Small intestine (tissue), 7 donors: ENCODE measurements around the gene TMEM165. TPM values are rescaled to one million over a fixed set of nuclear protein-coding genes. Genes with fewer than 3 reads are reported as not detected.
"Not testable (repeated sequence)": the region's sequence is repeated elsewhere in the genome, so short reads cannot be mapped to it uniquely, and the experiment has no call there.

ENCODE experiments used
- DNase-seq, 2 donors: peaks; one replicate each; pipeline versions ENCODE4 v3.0.0 to v3.0.0-alpha.2; 2013
- FAIRE-seq: peaks from 2 replicates; lab custom pipeline; 2012; peaks lifted over from hg19 to GRCh38; lab: Jason Lieb, UNC
- H3K27ac ChIP-seq, 3 donors: one replicate each; pipeline ENCODE4 v1.5.1; 2013; ENCODE audit warnings: low read length in 2 of 3, mild to moderate bottlenecking in 2 of 3, control low read depth in 1 of 3, inconsistent platforms in 1 of 3, low read depth in 1 of 3, moderate library complexity in 1 of 3
- H3K27me3 ChIP-seq, 3 donors: one replicate each; pipeline ENCODE4 v1.6.1; 2013; ENCODE audit warnings: low read length in 3 of 3, inconsistent platforms in 1 of 3; ENCODE audit not compliant: control insufficient read depth in 3 of 3, insufficient read depth in 3 of 3
- H3K36me3 ChIP-seq, 3 donors: one replicate each; pipeline ENCODE4 v1.6.1; 2013; ENCODE audit warnings: low read length in 3 of 3, inconsistent platforms in 1 of 3, low read depth in 1 of 3, mild to moderate bottlenecking in 1 of 3, moderate library complexity in 1 of 3; ENCODE audit not compliant: control insufficient read depth in 3 of 3, insufficient read depth in 2 of 3
- H3K4me1 ChIP-seq, 3 donors: one replicate each; pipeline ENCODE4 v1.6.1; 2013; ENCODE audit warnings: low read length in 2 of 3, inconsistent platforms in 1 of 3, low read depth in 1 of 3, mild to moderate bottlenecking in 1 of 3, moderate library complexity in 1 of 3; ENCODE audit not compliant: control insufficient read depth in 3 of 3, insufficient read depth in 2 of 3
- H3K4me3 ChIP-seq, 3 donors: one replicate each; pipeline ENCODE4 v1.5.1; 2013; ENCODE audit warnings: low read length in 3 of 3, control low read depth in 1 of 3, inconsistent platforms in 1 of 3, low read depth in 1 of 3, mild to moderate bottlenecking in 1 of 3, moderate library complexity in 1 of 3
- H3K9me3 ChIP-seq, 2 donors: one replicate each; pipeline ENCODE4 v1.6.1; 2013; ENCODE audit warnings: low read depth in 1 of 2, low read length in 1 of 2; ENCODE audit not compliant: control insufficient read depth in 2 of 2, insufficient read depth in 1 of 2
- WGBS, 3 donors: extraction: QIAGEN DNeasy Blood & Tissue Kit; methylation state at CpG; one replicate each; pipeline ENCODE4 v1.1.7; 2013; 5-methylcytosine and 5-hydroxymethylcytosine counted together
- polyA plus RNA-seq, 4 donors: library from polyadenylated mRNA; stranded (reverse) in 3 of 4; unstranded in 1 of 4; fragments of 200-250 nt in 3 of 4; fragments of 120-200 nt in 1 of 4; gene quantifications; one replicate each; pipeline versions ENCODE4 v1.2.1 to v1.2.3, GENCODE V29; 2013
- donor health status: healthy with polysubstance abuse.
- donor health status: control.
- donor health status: control.
- donor health status: Bipolar disorder and iron deficiency.
- donor health status: healthy.

The TMEM165 gene
- polyA plus RNA-seq, 4 donors, result 26.7 to 52.4 (median 36.6) TPM

- Histone ChIP-seq H3K4me1 (peaks cover 0 to 5% (median 0%) of the 10 kb centered on the region in 3 donors), H3K36me3 (peaks cover 0 to 9% (median 0%) of the 10 kb centered on the region in 3 donors), H3K4me3 (no peak overlapping the region), H3K27ac (peak overlapping the region in 1 of 3 donors; percentile 35), H3K9me3 (no peaks in the 10 kb centered on the region), H3K27me3 (no peaks in the 10 kb centered on the region)
- FAIRE-seq, result no peak
- 78 to 94% (median 89%) methylated on average over 8 of the region's 8 CpGs for WGBS, 3 donors
- DNase-seq, result no peak
Measured at GRCh38 chr4:55359397-55359916, 36.3 kb upstream of the TMEM165 start.

DNA sequence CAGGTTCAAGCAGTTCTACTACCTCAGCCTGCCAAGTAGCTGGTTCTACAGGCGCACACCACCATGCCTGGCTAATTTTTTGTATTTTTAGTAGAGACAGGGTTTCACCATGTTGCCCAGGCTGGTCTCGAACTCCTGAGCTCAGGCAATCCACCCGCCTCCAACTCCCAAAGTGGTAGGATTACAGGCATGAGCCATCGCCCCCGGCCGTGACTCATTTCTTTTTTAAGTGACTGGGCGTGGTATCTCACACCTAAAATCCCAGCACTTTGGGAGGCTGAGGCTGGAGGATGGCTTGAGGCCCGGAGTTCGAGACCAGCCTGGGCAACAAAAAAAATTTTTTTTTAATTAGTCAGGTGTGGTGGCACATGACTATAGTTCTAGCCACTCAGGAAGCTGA lies 32.8 kb upstream of the TMEM165 start:
- not testable (repeated sequence) for H3K27ac ChIP-seq, FAIRE-seq, H3K9me3 ChIP-seq, H3K4me3 ChIP-seq, H3K4me1 ChIP-seq, DNase-seq, H3K27me3 ChIP-seq
- peaks cover 0 to 12% (median 0%) of the 10 kb centered on the region in 3 donors for H3K36me3 ChIP-seq
- WGBS, 3 donors, result 91 to 97% (median 96%) methylated on average over 9 of the region's 9 CpGs

- H3K4me1 ChIP-seq, result no peaks in the 10 kb centered on the region
- H3K4me3 ChIP-seq, result no peak overlapping the region
- DNase-seq (no peak), FAIRE-seq (no peak)
- H3K27me3 ChIP-seq, result no peaks in the 10 kb centered on the region
- WGBS, 3 donors, result 80 to 95% (median 94%) methylated on average over 9 of the region's 9 CpGs
- no peaks in the 10 kb centered on the region for H3K9me3 ChIP-seq
- no peak overlapping the region for H3K27ac ChIP-seq
- H3K36me3 ChIP-seq, result peaks cover 0 to 12% (median 0%) of the 10 kb centered on the region in 3 donors
Measured at GRCh38 chr4:55363691-55364351, 31.9 kb upstream of the TMEM165 start.

DNA sequence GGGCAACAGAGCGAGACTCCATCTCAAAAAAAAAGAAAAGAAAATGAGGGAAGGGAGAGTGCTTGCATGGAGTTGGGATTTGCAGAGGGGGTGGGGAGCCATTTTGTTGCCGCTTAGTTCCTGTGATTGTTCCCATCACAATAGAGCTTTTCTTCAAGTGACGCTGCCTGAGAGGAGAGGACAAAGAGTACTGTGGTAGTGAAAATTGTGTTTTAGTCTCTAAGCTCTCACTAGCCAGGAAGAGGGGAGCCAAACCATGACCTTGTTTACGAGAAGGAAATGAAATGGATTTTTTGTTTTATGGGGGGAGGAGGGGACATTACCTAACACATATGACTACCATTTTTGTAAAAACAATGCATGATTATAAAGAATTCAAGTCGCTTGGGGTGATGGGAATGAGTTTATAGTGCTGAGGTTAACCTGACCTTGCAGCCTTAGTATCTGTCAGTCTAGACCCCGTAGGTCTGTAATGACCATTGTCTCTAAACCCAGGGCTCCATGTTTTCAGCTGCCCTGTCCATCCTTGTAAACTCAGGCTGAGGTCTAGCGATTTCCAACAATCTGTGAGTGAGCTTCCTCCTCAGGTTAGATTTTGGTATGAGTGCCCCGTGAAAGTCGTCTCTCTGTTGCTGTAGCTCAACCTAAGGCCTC lies 30.9 kb upstream of the TMEM165 start:
- DNase-seq (no peak), FAIRE-seq (no peak)
- Histone ChIP-seq H3K4me1 (no peaks in the 10 kb centered on the region), H3K9me3 (no peaks in the 10 kb centered on the region), H3K36me3 (peaks cover 0 to 8% (median 0%) of the 10 kb centered on the region in 3 donors), H3K27me3 (no peaks in the 10 kb centered on the region), H3K27ac (no peak overlapping the region), H3K4me3 (peak overlapping the region in 1 of 3 donors; percentile 9)
- WGBS, 3 donors, result 90 to 93% (median 92%) methylated on average over 9 of the region's 9 CpGs

- no peak for DNase-seq
- Histone ChIP-seq H3K27ac (no peak overlapping the region), H3K27me3 (no peaks in the 10 kb centered on the region), H3K9me3 (no peaks in the 10 kb centered on the region), H3K36me3 (peaks cover 0 to 8% (median 0%) of the 10 kb centered on the region in 3 donors), H3K4me1 (no peaks in the 10 kb centered on the region), H3K4me3 (peak overlapping the region in 1 of 3 donors; percentile 9)
- WGBS, 3 donors, result 87 to 96% (median 93%) methylated on average over 7 of the region's 7 CpGs
- FAIRE-seq, result no peak
Measured at GRCh38 chr4:55365345-55365728, 30.4 kb upstream of the TMEM165 start.

DNA sequence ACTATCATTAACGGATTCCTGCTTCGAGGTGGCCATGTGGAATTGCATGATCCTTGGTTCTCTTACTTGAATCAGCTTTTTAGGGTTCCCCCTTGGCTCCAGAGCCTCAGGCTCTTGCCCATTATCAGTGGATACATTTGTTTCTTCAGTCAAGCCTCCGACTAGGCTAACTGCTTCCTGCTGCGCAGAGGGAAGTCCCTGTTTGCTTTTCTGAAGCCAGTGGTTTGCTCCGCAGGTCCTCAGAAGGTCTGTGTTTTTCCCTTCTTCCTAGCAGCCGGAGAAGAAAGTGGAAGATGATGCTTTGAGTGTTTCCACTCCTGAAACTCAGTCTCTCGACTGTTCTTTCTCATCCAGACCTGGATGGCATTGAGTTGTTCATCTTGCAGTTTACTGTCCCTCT lies 29.1 kb upstream of the TMEM165 start:
- Histone ChIP-seq H3K27ac (no peak overlapping the region), H3K27me3 (no peaks in the 10 kb centered on the region), H3K4me3 (no peak overlapping the region), H3K9me3 (no peaks in the 10 kb centered on the region), H3K4me1 (no peaks in the 10 kb centered on the region), H3K36me3 (peaks cover 0 to 11% (median 0%) of the 10 kb centered on the region in 3 donors)
- DNase-seq, result no peak
- 89 to 92% (median 90%) methylated on average over 7 of the region's 7 CpGs for WGBS, 3 donors
- FAIRE-seq, result no peak

- Histone ChIP-seq H3K4me3 (no peak overlapping the region), H3K36me3 (peaks cover 0 to 11% (median 0%) of the 10 kb centered on the region in 3 donors), H3K27me3 (no peaks in the 10 kb centered on the region), H3K4me1 (no peaks in the 10 kb centered on the region), H3K9me3 (no peaks in the 10 kb centered on the region), H3K27ac (no peak overlapping the region)
- 78 to 83% (median 83%) methylated on average over 6 of the region's 6 CpGs for WGBS, 3 donors
- FAIRE-seq, result no peak
- DNase-seq, result no peak
Measured at GRCh38 chr4:55367084-55367722, 28.6 kb upstream of the TMEM165 start.

DNA sequence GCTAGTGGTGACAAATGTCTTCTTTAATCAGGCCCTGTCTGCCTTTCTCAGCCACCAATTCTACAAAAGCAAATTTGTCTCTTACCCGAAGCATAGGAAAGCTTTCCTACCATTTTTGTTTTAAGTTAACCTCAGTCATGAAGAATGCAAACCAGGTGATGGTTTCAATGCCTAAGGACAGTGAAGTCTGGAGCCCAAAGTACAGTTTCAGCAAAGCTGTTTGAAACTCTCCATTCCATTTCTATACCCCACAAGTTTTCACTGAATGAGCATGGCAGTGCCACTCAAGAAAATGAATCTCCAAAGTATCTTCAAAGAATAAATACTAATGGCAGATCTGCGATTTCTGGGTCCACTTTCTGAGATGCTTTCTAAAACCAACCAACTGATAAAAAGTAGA lies 25.8 kb upstream of the TMEM165 start:
- DNase-seq (no peak), FAIRE-seq (no peak)
- Histone ChIP-seq H3K27ac (no peak overlapping the region), H3K9me3 (no peaks in the 10 kb centered on the region), H3K27me3 (no peaks in the 10 kb centered on the region), H3K4me1 (no peaks in the 10 kb centered on the region), H3K4me3 (no peak overlapping the region), H3K36me3 (peaks cover 0 to 6% (median 0%) of the 10 kb centered on the region in 3 donors)
- 93 to 97% (median 93%) methylated on average over 2 of the region's 2 CpGs for WGBS, 3 donors
